AG08395 (cell line): Measurements from ENCODE around the gene DDX39A.
"Not testable (repeated sequence)": the region's sequence is repeated elsewhere in the genome, so short reads cannot be mapped to it uniquely, and the experiment has no call there.

Source experiments
- DNase-seq: peaks from one replicate; pipeline ENCODE4 v3.0.0; 2012; ENCODE audit warnings: mixed read lengths, low spot score

The DDX39A gene

GRCh38 chr19:14419106-14419813, at the start of gene DDX39A:
Gene DDX39A (minus strand): TSS chr19:14419341. CDS start chr19:14413220, 6,121 bp downstream.
- DNase-seq = peak; percentile 99

- DNase-seq = no peak
Observed at GRCh38 chr19:14467816-14468215, 48.7 kb upstream of the DDX39A start.

- DNase-seq = no peak
Observed at GRCh38 chr19:14467391-14467790, 48.2 kb upstream of the DDX39A start.

GRCh38 chr19:14463747-14464146, 44.6 kb upstream of the DDX39A start:
- DNase-seq = no peak

DNA sequence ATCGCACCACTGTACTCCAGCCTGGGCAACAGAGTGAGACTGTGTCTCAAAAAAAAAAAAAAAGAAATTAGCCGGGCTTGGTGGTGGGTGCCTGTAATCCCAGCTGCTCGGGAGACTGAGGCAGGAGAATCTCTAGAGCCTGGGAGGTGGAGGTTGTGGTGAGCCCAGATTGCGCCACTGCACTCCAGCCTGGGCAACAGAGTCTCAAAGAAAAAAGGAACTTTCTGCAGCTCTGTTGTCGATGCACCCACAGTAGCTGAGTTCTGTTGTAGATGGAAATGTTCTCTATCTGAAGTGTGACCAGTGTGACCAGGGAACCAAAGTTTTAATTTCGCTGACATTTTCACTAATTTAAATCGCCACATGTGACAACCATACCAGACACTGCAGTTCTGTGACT, 43.3 kb upstream of the DDX39A start:
- DNase-seq = not testable (repeated sequence)

GRCh38 chr19:14460935-14461334, 41.8 kb upstream of the DDX39A start:
- no peak for DNase-seq

GRCh38 chr19:14459703-14460102, 40.6 kb upstream of the DDX39A start:
- no peak for DNase-seq

DNA sequence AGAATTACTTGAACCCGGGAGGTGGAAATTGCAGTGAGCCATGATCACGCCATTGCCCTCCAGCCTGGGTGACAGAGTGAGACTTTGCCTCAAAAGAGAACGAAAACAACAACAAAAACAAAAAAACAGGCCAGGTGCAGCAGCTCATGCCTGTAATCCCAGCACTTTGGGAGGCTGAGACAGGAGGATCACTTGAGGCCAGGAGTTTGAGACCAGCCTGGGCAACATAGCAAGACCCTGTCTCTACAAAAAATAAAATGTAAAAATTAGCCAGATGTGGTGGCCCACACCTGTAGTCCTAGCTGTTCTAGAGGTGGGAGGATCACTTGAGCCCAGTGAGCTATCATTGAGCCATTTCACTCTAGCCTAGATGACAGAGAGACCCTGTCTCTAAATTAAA, 33.2 kb upstream of the DDX39A start:
- not testable (repeated sequence) for DNase-seq

GRCh38 chr19:14450876-14451275, 31.7 kb upstream of the DDX39A start:
- no peak for DNase-seq

- DNase-seq = peak; percentile 58
Observed at GRCh38 chr19:14450168-14450874, 31.2 kb upstream of the DDX39A start.

DNA sequence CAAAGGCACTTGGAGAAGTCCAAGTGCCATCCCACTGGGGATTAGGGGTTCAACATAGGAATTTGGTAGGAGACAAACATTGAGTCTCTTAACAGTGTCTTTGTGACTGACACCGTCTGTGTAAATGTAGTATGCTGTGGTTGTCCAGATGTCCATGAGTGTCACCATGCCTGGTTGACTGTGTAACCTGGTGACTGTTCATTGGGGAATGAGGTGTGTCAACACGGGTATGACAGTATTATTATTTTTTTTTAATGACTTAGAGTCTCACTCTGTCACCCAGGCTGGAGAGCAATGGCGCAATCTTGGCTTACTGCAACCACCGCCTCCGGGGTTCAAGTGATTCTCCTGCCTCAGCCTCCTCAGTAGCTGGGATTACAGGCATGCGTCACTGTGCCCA, 30.2 kb upstream of the DDX39A start:
- no peak for DNase-seq

DNA sequence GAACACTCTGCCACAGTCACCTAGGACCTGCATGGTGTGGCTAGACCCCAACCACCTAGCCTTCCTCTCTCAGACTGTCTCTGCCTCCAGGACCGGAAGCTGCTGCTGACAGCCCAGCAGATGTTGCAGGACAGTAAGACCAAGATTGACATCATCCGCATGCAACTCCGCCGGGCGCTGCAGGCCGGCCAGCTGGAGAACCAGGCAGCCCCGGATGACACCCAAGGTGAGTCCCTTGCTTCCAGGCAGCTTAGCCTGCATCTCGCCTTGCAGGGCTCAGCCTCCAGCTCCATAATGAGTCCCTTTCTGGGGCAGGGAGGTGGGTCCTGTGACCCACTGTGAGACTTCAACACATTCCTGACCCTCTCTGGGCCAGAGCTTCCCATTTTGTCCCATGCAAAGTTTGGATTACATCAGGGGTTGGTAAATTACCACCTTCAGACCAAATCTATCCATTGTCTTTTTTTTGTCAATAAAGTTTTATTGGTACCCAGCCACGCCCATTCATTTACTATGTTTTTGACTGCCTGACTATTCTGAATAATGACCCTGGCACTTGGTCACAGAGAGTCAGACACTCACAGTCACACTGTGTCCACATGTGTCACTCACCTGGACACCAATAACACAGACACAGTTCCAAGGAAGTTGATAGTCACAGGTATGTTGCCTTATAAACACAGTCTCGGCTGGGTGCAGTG, 27.3 kb upstream of the DDX39A start:
- no peak for DNase-seq

DNA sequence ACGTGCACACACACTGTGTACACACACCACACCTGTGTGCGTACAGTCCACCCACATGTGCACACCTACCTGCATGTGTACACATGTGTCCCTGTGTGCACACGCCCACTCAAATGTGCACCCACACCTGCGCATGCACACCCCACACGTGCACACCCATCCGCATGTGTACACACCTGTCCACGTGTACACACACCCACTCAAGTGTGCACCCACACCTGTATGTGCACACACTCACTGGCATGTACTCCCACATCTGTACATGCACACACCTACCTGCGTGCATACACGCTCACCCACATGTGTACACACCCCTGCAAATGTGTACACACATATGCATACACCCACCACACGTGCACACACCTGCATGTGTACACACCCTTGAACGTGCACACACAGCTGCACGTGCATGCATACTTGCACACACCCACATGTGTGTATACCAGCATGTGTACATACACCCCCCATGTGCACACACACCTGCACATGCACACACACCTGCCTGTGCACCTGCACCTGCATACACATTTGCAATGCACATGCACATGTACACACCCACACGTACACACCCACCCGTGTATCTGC, 24.6 kb upstream of the DDX39A start:
- DNase-seq = no peak

DNA sequence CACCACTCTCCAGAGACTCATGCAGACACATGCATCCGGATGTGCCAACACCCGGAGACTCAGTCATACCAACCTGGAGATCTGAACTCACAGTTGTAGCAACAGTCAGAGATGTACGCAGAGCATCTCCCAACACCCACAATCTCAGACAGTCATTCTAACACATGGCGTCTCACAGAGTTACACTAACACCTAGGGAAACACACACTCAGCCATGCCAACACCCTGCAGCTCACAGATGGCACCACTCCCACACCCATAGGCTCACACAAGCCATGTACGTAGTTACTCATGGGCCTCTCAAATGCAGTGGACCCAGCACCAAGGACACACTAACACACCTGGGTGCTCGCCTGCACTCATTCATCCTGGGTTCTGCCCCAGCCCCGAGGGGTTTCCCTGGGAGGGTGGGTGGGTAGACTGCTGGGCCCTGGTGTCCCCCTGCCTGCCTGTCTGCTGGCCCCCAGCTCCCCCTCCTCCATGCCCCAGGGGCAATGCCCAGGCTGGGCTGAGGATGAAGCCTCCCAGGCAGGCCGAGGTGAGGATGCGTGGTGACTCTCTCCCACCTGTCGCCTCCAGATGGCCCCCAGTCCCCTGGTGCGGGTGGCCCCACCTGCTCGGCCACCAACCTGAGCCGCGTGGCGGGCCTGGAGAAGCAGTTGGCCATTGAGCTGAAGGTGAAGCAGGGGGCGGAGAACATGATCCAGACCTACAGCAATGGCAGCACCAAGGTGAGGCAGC, 23.9 kb upstream of the DDX39A start:
- no peak for DNase-seq

DNA sequence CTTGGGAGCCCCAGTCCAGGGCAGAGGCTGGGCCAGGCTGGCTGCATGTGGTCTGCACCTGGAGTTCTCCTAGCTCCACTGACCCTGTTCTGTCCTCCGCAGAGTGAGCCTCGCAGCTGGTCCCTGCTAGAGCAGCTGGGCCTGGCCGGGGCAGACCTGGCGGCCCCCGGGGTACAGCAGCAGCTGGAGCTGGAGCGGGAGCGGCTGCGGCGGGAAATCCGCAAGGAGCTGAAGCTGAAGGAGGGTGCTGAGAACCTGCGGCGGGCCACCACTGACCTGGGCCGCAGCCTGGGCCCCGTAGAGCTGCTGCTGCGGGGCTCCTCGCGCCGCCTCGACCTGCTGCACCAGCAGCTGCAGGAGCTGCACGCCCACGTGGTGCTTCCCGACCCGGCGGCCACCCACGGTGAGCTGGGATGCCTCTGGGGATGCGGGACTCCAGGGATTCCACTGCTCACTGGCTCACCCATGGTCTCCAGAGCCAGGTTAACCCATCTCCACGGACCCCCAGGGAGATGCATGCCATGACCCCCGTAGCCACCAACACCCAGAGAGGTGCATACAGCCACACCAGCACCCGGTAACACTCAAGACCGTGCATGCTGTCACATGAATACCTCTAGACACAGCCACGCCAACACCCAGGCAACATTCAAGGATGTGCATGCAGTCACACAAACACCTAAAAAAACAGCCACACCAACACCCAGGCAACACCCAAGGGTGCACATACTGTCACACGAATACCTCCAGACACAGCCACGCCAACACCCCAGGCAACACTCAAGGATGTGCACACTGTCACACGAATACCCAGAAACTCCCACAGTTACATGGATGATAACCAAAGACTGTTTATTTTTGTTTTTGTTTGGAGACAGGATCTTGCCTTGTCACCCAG, 22.1 kb upstream of the DDX39A start:
- DNase-seq = no peak

DNA sequence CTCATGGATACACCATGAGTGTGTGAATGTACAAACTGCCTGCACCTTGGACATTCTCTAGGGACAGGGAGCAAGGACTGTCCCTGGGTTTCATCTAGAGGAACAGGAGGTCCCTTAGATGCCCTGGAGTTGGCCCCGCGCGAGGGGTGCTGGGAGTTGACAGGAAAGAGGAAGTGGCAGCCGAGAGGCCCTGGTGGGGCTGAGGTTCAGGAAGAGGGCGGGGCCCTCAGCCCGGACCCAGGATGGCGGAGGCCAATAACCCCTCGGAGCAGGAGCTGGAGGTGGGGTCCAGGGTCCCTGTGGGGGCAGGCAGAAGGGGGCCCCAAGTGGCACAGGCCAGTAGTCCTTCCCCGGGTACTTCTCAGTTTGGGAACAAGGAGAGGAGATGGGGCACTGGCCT, 20.9 kb upstream of the DDX39A start:
- no peak for DNase-seq

DNA sequence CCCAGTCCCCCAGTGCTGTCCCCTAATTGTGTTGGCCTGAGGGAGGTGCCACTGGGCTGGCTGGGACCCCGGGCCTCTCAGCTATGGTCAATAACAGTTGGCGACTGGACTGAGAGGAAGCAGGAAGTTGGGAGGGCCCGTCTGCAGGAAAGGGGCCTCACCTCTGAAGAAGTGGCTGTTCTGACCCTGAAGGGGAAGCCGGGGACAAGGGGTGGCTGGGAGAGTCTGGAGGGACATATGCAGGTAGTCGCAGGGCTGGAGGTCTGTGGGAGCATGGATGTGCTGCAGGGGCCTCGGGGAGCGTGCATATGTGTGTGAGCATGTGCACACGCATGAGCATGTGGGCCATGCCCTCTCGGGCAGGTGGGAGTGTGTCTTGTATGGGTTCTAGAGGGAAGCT, 19.9 kb upstream of the DDX39A start:
- no peak for DNase-seq

DNA sequence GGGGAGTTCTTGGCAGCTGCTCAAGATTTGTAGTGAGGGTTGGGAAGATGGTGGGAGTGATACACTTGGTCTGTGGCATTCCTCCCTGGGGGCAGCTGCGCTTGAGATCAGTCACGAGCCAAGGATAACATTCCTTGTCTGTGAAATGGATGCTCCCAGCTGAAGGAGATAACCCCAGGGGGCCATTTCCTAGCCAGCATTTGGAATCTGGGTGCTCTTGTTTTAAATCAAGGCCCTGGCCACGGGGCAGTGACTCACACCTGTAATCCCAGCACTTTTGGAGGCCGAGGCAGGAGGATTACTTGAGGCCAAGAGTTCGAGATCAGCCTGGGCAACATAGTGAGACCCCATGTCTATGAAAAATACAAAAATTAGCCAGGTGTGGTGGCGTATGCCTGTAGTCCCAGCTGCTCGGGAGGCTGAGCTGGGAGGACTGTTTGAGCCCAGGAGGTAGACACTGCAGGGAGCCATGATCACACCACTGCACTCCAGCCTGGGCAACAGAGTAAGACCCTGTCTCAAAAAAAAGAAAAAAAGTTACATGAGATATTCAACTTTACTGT, 18.5 kb upstream of the DDX39A start:
- no peak for DNase-seq

- no peak for DNase-seq
Observed at GRCh38 chr19:14435320-14436050, 16.3 kb upstream of the DDX39A start.
